Thymus (tissue), 14 donors: ENCODE measurements around the gene DYNC1H1. TPM values are rescaled to one million over a fixed set of nuclear protein-coding genes. Genes with fewer than 3 reads are reported as not detected.

Source experiments
- DNase-seq, 9 donors: peaks; one replicate each; pipeline ENCODE4 v3.0.0-alpha.2; 2013; ENCODE audit warnings: low spot score in 9 of 9, low read depth in 6 of 9, missing footprints in 1 of 9
- H3K27ac ChIP-seq, 2 donors: one replicate each; pipeline ENCODE4 v1.5.1; 2013; ENCODE audit warnings: control low read depth in 1 of 2, low read depth in 1 of 2, low read length in 1 of 2, mild to moderate bottlenecking in 1 of 2, moderate library complexity in 1 of 2
- H3K27me3 ChIP-seq, 2 donors: one replicate each; pipeline ENCODE4 v1.5.1; 2013; ENCODE audit warnings: low read length in 1 of 2; ENCODE audit not compliant: control insufficient read depth in 2 of 2, insufficient read depth in 1 of 2
- H3K36me3 ChIP-seq, 2 donors: one replicate each; pipeline ENCODE4 v1.5.1; 2013; ENCODE audit warnings: low read length in 1 of 2, mild to moderate bottlenecking in 1 of 2, moderate library complexity in 1 of 2; ENCODE audit not compliant: control insufficient read depth in 2 of 2, insufficient read depth in 2 of 2
- H3K4me1 ChIP-seq, 2 donors: one replicate each; pipeline ENCODE4 v1.5.1; 2013; ENCODE audit warnings: low read length in 2 of 2; ENCODE audit not compliant: control insufficient read depth in 2 of 2, insufficient read depth in 2 of 2
- H3K4me3 ChIP-seq, 2 donors: one replicate each; pipeline ENCODE4 v1.5.1; 2013; ENCODE audit warnings: low read length in 2 of 2, control low read depth in 1 of 2, mild to moderate bottlenecking in 1 of 2
- H3K9me3 ChIP-seq, 2 donors: one replicate each; pipeline ENCODE4 v1.5.1; 2013; ENCODE audit warnings: low read length in 1 of 2, mild to moderate bottlenecking in 1 of 2; ENCODE audit not compliant: control insufficient read depth in 2 of 2, insufficient read depth in 1 of 2
- WGBS: extraction: QIAGEN DNeasy Blood & Tissue Kit; methylation state at CpG from one replicate; pipeline ENCODE4 v1.1.7; 2013; 5-methylcytosine and 5-hydroxymethylcytosine counted together
- long read RNA-seq, 10 donors: transcript quantifications; one replicate each; lab custom pipeline, GENCODE V29; 2026
- polyA plus RNA-seq: library from polyadenylated mRNA; stranded (reverse); fragments of 200-250 nt; gene quantifications from one replicate; pipeline ENCODE4 v1.2.3, GENCODE V29; 2013
- total RNA-seq: library from RNA; stranded (reverse); fragments of 120-200 nt; gene quantifications from one replicate; pipeline ENCODE4 v1.2.4, GENCODE V29; 2013
- donor health status: healthy.

Gene DYNC1H1
- total RNA-seq, result 114 TPM
- 111 TPM for polyA plus RNA-seq
- long read RNA-seq, donor 1, result 0 reads
- long read RNA-seq, donor 2, result 0 reads
- long read RNA-seq, donor 3, partial matches to known transcripts, result 15 of 18 reads
- long read RNA-seq, donor 3, other reads (novel, unspliced or antisense), result 0 of 18 reads
- long read RNA-seq, donor 4, full-length matches to known transcripts, result 2 of 17 reads
- long read RNA-seq, donor 4, partial matches to known transcripts, result 15 of 17 reads
- long read RNA-seq, donor 4, other reads (novel, unspliced or antisense), result 0 of 17 reads
- long read RNA-seq, donor 5, transcript DYNC1H1-221 (2 exons, 2,863 nt), result major isoform, 6 of 37 reads
- long read RNA-seq, donor 5, partial matches to known transcripts, result 28 of 37 reads
- long read RNA-seq, donor 5, other reads (novel, unspliced or antisense), result 0 of 37 reads
- long read RNA-seq, donor 6, full-length matches to known transcripts, result 2 of 33 reads
- long read RNA-seq, donor 6, partial matches to known transcripts, result 31 of 33 reads
- long read RNA-seq, donor 6, other reads (novel, unspliced or antisense), result 0 of 33 reads
- long read RNA-seq, donor 7, partial matches to known transcripts, result 14,210 of 14,489 reads
- long read RNA-seq, donor 7, other reads (novel, unspliced or antisense), result 279 of 14,489 reads
- long read RNA-seq, donor 8, partial matches to known transcripts, result 934 of 952 reads
- long read RNA-seq, donor 8, other reads (novel, unspliced or antisense), result 16 of 952 reads
- long read RNA-seq, donor 9, full-length matches to known transcripts, result 2 of 22 reads
- long read RNA-seq, donor 9, partial matches to known transcripts, result 20 of 22 reads
- long read RNA-seq, donor 9, other reads (novel, unspliced or antisense), result 0 of 22 reads
- long read RNA-seq, donor 10, partial matches to known transcripts, result 11,517 of 12,015 reads
- long read RNA-seq, donor 10, other reads (novel, unspliced or antisense), result 497 of 12,015 reads

- peaks cover 9 to 10% of the 10 kb centered on the region in 2 donors for H3K4me1 ChIP-seq
- peaks cover 0 to 2% of the 10 kb centered on the region in 2 donors for H3K27me3 ChIP-seq
- under 1% methylated on average over 115 of the region's 115 CpGs for WGBS
- peak within 1 kb of the TSS; percentile 87 to 93 for H3K27ac ChIP-seq
- peak; percentile 50 to 94 (median 87) for DNase-seq
- H3K9me3 ChIP-seq, result peaks cover 0 to 5% of the 10 kb centered on the region in 2 donors
- peaks cover 0 to 6% of the 10 kb centered on the region in 2 donors for H3K36me3 ChIP-seq
- H3K4me3 ChIP-seq, result peak within 1 kb of the TSS; percentile 89 to 98
Measured at GRCh38 chr14:101964297-101965180, at the start of gene DYNC1H1. Gene DYNC1H1, plus strand, starts transcription at chr14:101964573. Its CDS starts 119 bp downstream, at chr14:101964692.

- WGBS, result 99% methylated on average over 23 of the region's 23 CpGs
- no peaks in the 10 kb centered on the region for H3K4me1 ChIP-seq
- H3K9me3 ChIP-seq, result no peaks in the 10 kb centered on the region
- no peak overlapping the region for H3K4me3 ChIP-seq
- H3K27ac ChIP-seq, result no peak overlapping the region
- H3K36me3 ChIP-seq, result peaks cover 68 to 78% of the 10 kb centered on the region in 2 donors
- DNase-seq, result no peak
- H3K27me3 ChIP-seq, result no peaks in the 10 kb centered on the region
Measured at GRCh38 chr14:101915871-101916815, 48.2 kb upstream of the DYNC1H1 start.

DNA sequence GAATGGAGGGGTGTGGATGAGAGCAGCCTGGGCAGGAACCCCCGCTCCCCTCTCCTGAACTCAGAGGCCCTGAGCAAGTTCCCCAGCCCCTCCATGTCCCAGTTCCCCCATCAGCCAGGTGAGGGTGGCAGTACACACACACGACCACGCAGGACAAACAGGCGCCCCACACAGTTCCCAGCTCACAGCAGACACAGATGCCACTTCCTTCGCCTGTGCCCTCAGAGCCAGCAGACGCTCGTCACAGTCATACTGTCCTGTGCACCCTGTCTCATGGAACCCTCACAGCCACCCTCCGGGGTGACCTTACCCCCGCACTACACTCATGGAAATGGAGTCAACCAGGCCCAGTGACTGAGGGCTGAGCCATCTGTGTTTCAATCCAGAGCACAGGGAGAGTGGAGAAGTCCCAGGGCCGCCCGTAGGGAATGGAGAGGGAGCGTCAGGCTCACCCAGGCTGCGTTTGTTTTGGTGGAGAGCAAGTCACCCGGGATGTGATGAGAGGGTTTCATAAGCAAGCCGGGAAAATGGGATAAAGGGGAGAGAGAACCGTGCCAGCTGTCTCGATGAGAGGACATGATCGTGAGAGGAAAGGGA lies 47.5 kb upstream of the DYNC1H1 start:
- no peak for DNase-seq
- 98% methylated on average over 18 of the region's 18 CpGs for WGBS
- H3K27me3 ChIP-seq, result no peaks in the 10 kb centered on the region
- H3K27ac ChIP-seq, result no peak overlapping the region
- H3K9me3 ChIP-seq, result no peaks in the 10 kb centered on the region
- H3K4me3 ChIP-seq, result no peak overlapping the region
- H3K4me1 ChIP-seq, result no peaks in the 10 kb centered on the region
- peaks cover 71 to 78% of the 10 kb centered on the region in 2 donors for H3K36me3 ChIP-seq

DNA sequence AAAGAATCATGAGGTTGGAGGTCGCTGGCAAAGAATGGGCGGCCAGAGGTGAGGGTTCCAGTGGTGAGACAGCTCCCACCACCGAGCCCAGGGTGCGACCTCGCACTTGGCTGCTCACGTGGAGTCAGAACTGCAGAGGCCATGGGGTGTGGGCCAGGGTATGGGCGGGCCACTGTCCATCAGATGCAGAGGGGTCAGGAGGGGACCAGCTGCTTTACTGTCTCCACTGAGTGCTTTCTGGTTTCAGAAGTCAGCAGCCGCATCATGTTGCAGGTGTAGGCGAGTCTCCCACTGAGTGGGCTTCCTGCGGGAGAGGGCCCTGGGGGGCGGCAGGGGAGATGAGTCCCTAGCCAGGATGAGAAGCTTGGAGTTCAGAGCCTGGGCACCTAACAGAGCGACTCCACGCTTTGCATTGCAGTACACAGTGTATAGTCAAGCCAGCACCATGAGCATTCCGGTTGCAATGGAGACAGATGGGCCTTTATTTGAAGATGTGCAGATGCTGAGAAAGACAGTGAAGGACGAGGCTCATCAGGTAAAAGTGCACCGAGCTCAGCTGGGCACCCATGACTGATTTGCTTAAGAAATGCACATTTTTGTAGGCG lies 46.9 kb upstream of the DYNC1H1 start:
- DNase-seq, result no peak
- no peaks in the 10 kb centered on the region for H3K4me1 ChIP-seq
- H3K27me3 ChIP-seq, result no peaks in the 10 kb centered on the region
- no peaks in the 10 kb centered on the region for H3K9me3 ChIP-seq
- H3K27ac ChIP-seq, result no peak overlapping the region
- peaks cover 67 to 78% of the 10 kb centered on the region in 2 donors for H3K36me3 ChIP-seq
- WGBS, result 97% methylated on average over 17 of the region's 17 CpGs
- no peak overlapping the region for H3K4me3 ChIP-seq

DNA sequence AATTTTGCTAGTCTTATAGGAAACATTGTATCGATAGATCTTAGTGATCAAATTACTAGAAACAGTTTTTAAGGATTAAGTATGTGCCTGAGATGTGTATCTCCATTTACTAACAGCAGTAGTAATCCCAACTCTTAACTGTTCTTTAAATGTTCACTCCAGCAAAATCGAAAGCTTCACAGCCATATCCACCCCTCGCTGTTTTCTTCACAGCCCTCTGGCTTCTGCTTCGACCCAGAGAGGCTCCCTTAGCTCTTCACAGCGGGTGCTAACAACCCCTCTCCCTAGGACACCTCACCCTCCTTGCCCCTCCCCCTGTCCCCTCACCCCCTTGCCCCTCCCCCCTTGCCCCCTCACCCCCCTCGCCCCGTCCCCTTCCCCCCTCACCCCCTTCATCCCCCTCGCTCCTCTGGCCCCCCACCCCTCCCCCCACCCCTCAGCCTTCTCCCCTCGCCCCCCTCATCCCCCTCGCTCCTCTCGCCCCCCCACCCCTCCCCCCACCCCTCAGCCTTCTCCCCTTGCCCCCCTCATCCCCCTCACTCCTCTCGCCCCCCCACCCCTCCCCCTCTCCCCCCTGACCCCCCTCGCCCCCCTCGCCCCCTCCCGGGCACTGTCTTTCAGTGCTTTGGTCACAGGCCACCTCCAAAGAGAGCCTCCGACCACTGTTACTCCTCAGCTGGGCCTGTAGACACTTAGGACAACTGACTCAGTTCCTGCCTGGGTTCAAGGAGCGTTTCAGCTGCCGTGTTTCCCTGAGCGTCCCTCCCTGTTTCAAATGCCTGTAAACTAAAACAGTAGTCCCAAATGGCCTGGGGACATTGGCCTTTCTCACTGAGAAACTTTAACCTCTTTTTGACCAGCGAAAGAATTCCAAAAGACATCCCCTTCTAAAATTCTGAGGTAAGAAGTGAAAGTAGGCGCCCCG lies 46.0 kb upstream of the DYNC1H1 start:
- Histone ChIP-seq H3K4me3 (no peak overlapping the region), H3K27ac (no peak overlapping the region), H3K27me3 (no peaks in the 10 kb centered on the region), H3K36me3 (peaks cover 59 to 81% of the 10 kb centered on the region in 2 donors), H3K4me1 (no peaks in the 10 kb centered on the region), H3K9me3 (no peaks in the 10 kb centered on the region)
- WGBS, result 92% methylated on average over 17 of the region's 22 CpGs
- DNase-seq, result no peak

- DNase-seq, result no peak
- Histone ChIP-seq H3K36me3 (peaks cover 50 to 67% of the 10 kb centered on the region in 2 donors), H3K27me3 (no peaks in the 10 kb centered on the region), H3K27ac (no peak overlapping the region), H3K4me3 (no peak overlapping the region), H3K9me3 (no peaks in the 10 kb centered on the region), H3K4me1 (no peaks in the 10 kb centered on the region)
- WGBS, result 94% methylated on average over 4 of the region's 4 CpGs
Measured at GRCh38 chr14:101920271-101920670, 44.1 kb upstream of the DYNC1H1 start.

- H3K27me3 ChIP-seq, result no peaks in the 10 kb centered on the region
- 92% methylated on average over 7 of the region's 7 CpGs for WGBS
Measured at GRCh38 chr14:101922866-101923265, 41.5 kb upstream of the DYNC1H1 start.

More at GRCh38 chr14:101922866-101923265, 41.5 kb upstream of the DYNC1H1 start:
- Histone ChIP-seq H3K9me3 (no peaks in the 10 kb centered on the region), H3K27ac (no peak overlapping the region), H3K4me3 (no peak overlapping the region), H3K36me3 (peaks cover 43 to 51% of the 10 kb centered on the region in 2 donors), H3K4me1 (no peaks in the 10 kb centered on the region)
- DNase-seq, result no peak
